Activated CD4-positive, alpha-beta T cell treated with anti-CD3 and anti-CD28 coated beads for 24 hours (primary cell): ENCODE results near the gene SERPING1.

Experiments
- DNase-seq, 2 donors: peaks; one replicate each; pipeline ENCODE4 v3.0.0-alpha.2; 2020; ENCODE audit warnings: low read depth in 2 of 2

Gene SERPING1

GRCh38 chr11:57597461-57597915, at the start of gene SERPING1:
SERPING1 (plus strand) TSS chr11:57597685; CDS start chr11:57598271, 586 bp downstream.
- no peak for DNase-seq

- DNase-seq = no peak
These were observed 49.6 kb upstream of the SERPING1 start for GRCh38 chr11:57547854-57548377.

- DNase-seq = no peak
These were observed 47.5 kb upstream of the SERPING1 start for GRCh38 chr11:57549983-57550382.

- no peak for DNase-seq
These were observed 45.5 kb upstream of the SERPING1 start for GRCh38 chr11:57551941-57552340.

GRCh38 chr11:57552479-57552878, 45.0 kb upstream of the SERPING1 start:
- DNase-seq = no peak

- no peak for DNase-seq
These were observed 42.1 kb upstream of the SERPING1 start for GRCh38 chr11:57555393-57555792.

GRCh38 chr11:57556041-57556440, 41.4 kb upstream of the SERPING1 start:
- DNase-seq = no peak

GRCh38 chr11:57560146-57560545, 37.3 kb upstream of the SERPING1 start:
- DNase-seq = no peak

- no peak for DNase-seq
These were observed 34.9 kb upstream of the SERPING1 start for GRCh38 chr11:57562596-57562995.

GRCh38 chr11:57566005-57566904, 31.2 kb upstream of the SERPING1 start:
- no peak for DNase-seq

- DNase-seq = peak in 1 of 2 donors; percentile 18
These were observed 30.5 kb upstream of the SERPING1 start for GRCh38 chr11:57566905-57567514.

GRCh38 chr11:57567515-57568329, 29.8 kb upstream of the SERPING1 start, which contains the start of gene UBE2L6:
UBE2L6 (minus strand) TSS chr11:57567672; CDS start chr11:57567611, 61 bp downstream.
- peak; percentile 49 to 57 for DNase-seq

- DNase-seq = peak; percentile 86 to 89
These were observed 29.1 kb upstream of the SERPING1 start for GRCh38 chr11:57568330-57568766.

GRCh38 chr11:57571606-57572005, 25.9 kb upstream of the SERPING1 start:
- no peak for DNase-seq

- no peak for DNase-seq
These were observed 23.4 kb upstream of the SERPING1 start for GRCh38 chr11:57574061-57574460.

GRCh38 chr11:57584341-57584740, 13.1 kb upstream of the SERPING1 start:
- no peak for DNase-seq

GRCh38 chr11:57585301-57585700, 12.2 kb upstream of the SERPING1 start:
- DNase-seq = no peak

- no peak for DNase-seq
These were observed 10.7 kb upstream of the SERPING1 start for GRCh38 chr11:57586711-57587245.

- DNase-seq = no peak
These were observed 9.3 kb upstream of the SERPING1 start for GRCh38 chr11:57588046-57588710.

- no peak for DNase-seq
These were observed 1.1 kb upstream of the SERPING1 start for GRCh38 chr11:57596266-57596885.
